ENCODE data around the gene KCNJ2. TPM values are rescaled to one million over a fixed set of nuclear protein-coding genes. Genes with fewer than 3 reads are reported as not detected.

The KCNJ2 gene
- total and polyA plus RNA-seq, 4 donors: 6.4 to 12.7 (median 8.2) TPM

- Histone ChIP-seq H3K36me3 (ENCODE audit: control insufficient read depth in 4 of 4, insufficient read depth in 4 of 4, low read length in 4 of 4) (no peaks in the 10 kb centered on the region), H3K9me3 (ENCODE audit: control insufficient read depth in 4 of 4, insufficient read depth in 3 of 4, low read length in 3 of 4) (peaks cover 0 to 4% (median 0%) of the 10 kb centered on the region in 4 donors), H3K4me3 (no peak overlapping the region), H3K27ac (ENCODE audit: low read depth in 1 of 2, low read length in 1 of 2) (no peak overlapping the region), H3K27me3 (ENCODE audit: control insufficient read depth in 3 of 3, insufficient read depth in 3 of 3, low read length in 2 of 3) (no peaks in the 10 kb centered on the region), H3K4me1 (ENCODE audit: control insufficient read depth in 5 of 5, insufficient read depth in 5 of 5, low read length in 5 of 5) (no peaks in the 10 kb centered on the region), H3K9ac (ENCODE audit: insufficient read depth in 1 of 2, low read length in 2 of 2) (no peak overlapping the region)
- WGBS, 2 donors: 95 to 99% methylated on average over 4 of the region's 4 CpGs
- TF ChIP-seq CTCF (IDR thresholded peaks at IDR 0.05; ENCODE audit: control extremely low read depth, extremely low read depth): no peak
- no peak for ATAC-seq (ENCODE audit: insufficient read depth, low FRiP score)
- no peak for DNase-seq
Measured at GRCh38 chr17:70215656-70216055, 46.3 kb downstream of the KCNJ2 start.

GRCh38 chr17:70217571-70217970 is 48.2 kb downstream of the KCNJ2 start:
- Histone ChIP-seq H3K27ac (ENCODE audit: low read depth in 1 of 2, low read length in 1 of 2) (no peak overlapping the region), H3K36me3 (ENCODE audit: control insufficient read depth in 4 of 4, insufficient read depth in 4 of 4, low read length in 4 of 4) (no peaks in the 10 kb centered on the region), H3K27me3 (ENCODE audit: control insufficient read depth in 3 of 3, insufficient read depth in 3 of 3, low read length in 2 of 3) (no peaks in the 10 kb centered on the region), H3K4me3 (no peak overlapping the region), H3K9ac (ENCODE audit: insufficient read depth in 1 of 2, low read length in 2 of 2) (no peak overlapping the region), H3K9me3 (ENCODE audit: control insufficient read depth in 4 of 4, insufficient read depth in 3 of 4, low read length in 3 of 4) (peaks cover 0 to 4% (median 0%) of the 10 kb centered on the region in 4 donors), H3K4me1 (ENCODE audit: control insufficient read depth in 5 of 5, insufficient read depth in 5 of 5, low read length in 5 of 5) (no peaks in the 10 kb centered on the region)
- WGBS, 2 donors: 29 to 57% methylated on average over 1 of the region's 1 CpG
- DNase-seq (no peak), ATAC-seq (ENCODE audit: insufficient read depth, low FRiP score) (no peak)
- TF ChIP-seq CTCF (IDR thresholded peaks at IDR 0.05; ENCODE audit: control extremely low read depth, extremely low read depth): no peak

GRCh38 chr17:70225276-70225675 is 55.9 kb downstream of the KCNJ2 start:
- H3K27me3 ChIP-seq (ENCODE audit: control insufficient read depth in 3 of 3, insufficient read depth in 3 of 3, low read length in 2 of 3): peaks cover 0 to 2% (median 0%) of the 10 kb centered on the region in 3 donors
- no peak for TF ChIP-seq CTCF (IDR thresholded peaks at IDR 0.05; ENCODE audit: control extremely low read depth, extremely low read depth)
- peak; percentile 16 to 54 (median 18) for DNase-seq
- no peak for ATAC-seq (ENCODE audit: insufficient read depth, low FRiP score)
- no peak overlapping the region for H3K27ac ChIP-seq (ENCODE audit: low read depth in 1 of 2, low read length in 1 of 2)
- no peaks in the 10 kb centered on the region for H3K9me3 ChIP-seq (ENCODE audit: control insufficient read depth in 4 of 4, insufficient read depth in 3 of 4, low read length in 3 of 4)
- no peak overlapping the region for H3K4me3 ChIP-seq
- H3K36me3 ChIP-seq (ENCODE audit: control insufficient read depth in 4 of 4, insufficient read depth in 4 of 4, low read length in 4 of 4): no peaks in the 10 kb centered on the region
- peaks cover 0 to 10% (median 0%) of the 10 kb centered on the region in 5 donors for H3K4me1 ChIP-seq (ENCODE audit: control insufficient read depth in 5 of 5, insufficient read depth in 5 of 5, low read length in 5 of 5)
- no peak overlapping the region for H3K9ac ChIP-seq (ENCODE audit: insufficient read depth in 1 of 2, low read length in 2 of 2)
- 47 to 68% methylated on average over 4 of the region's 4 CpGs for whole genome bisulfite sequencing, 2 donors

Other genes with a start within 250 kb of the KCNJ2 start
- gene KCNJ16, start 94.3 kb upstream of the KCNJ2 start, total RNA-seq: 1 to 10 TPM; 2.2 to 4.0 TPM
- gene KCNJ16, start 94.3 kb upstream of the KCNJ2 start, polyA plus RNA-seq: under 1 TPM; 0.35 to 0.37 TPM